CD4-positive, alpha-beta T cell (primary cell): ENCODE results near the gene MNS1. TPM values are rescaled to one million over a fixed set of nuclear protein-coding genes. Genes with fewer than 3 reads are reported as not detected.
"Not testable (repeated sequence)": the region's sequence is repeated elsewhere in the genome, so short reads cannot be mapped to it uniquely, and the experiment has no call there.

Experiments used
- ATAC-seq: fragments of 200-7000 bp; cut with Tn5 transposase; one replicate; pipeline ENCODE4 v1.10.0; 2022; ENCODE audit warnings: mild to moderate bottlenecking; ENCODE audit not compliant: poor library complexity
- CTCF ChIA-PET: fragments of 350-600 bp; sonication (Branson Sonifier 250); formaldehyde crosslinking; loops from one replicate; lab custom pipeline; 2021; ENCODE audit warnings: antibody characterized with exemption, inconsistent platforms; lab: Charles Lee
- POLR2A ChIA-PET: fragments of 350-600 bp; sonication (Branson Sonifier 250); formaldehyde crosslinking; loops from one replicate; lab custom pipeline; 2021; ENCODE audit warnings: antibody characterized with exemption, inconsistent platforms; lab: Charles Lee
- DNase-seq, 14 experiments: peaks; one replicate each; pipeline ENCODE4 v3.0.0-alpha.2; 2013 to 2020; ENCODE audit warnings: mixed read lengths in 2 of 14
- H3K27ac ChIP-seq, 2 donors: one replicate each; pipeline versions ENCODE4 v1.5.1 to v1.7.0; 2013; ENCODE audit warnings: low read length in 2 of 2, low read depth in 1 of 2, mild to moderate bottlenecking in 1 of 2
- H3K27me3 ChIP-seq, 2 experiments: 1 replicate in 1 of 2; 2 replicates in 1 of 2; pipeline versions ENCODE4 v1.6.1 to v1.7.0; 2013; ENCODE audit warnings: low read length in 2 of 2, control low read depth in 1 of 2, mild to moderate bottlenecking in 1 of 2, moderate library complexity in 1 of 2; ENCODE audit not compliant: insufficient read depth in 2 of 2, control insufficient read depth in 1 of 2
- H3K36me3 ChIP-seq: one replicate; pipeline ENCODE4 v1.6.1; 2013; ENCODE audit warnings: low read length, control low read depth; ENCODE audit not compliant: insufficient read depth
- H3K4me1 ChIP-seq: one replicate; pipeline ENCODE4 v1.6.1; 2013; ENCODE audit warnings: low read length, control low read depth; ENCODE audit not compliant: insufficient read depth
- H3K4me3 ChIP-seq: one replicate; pipeline ENCODE4 v1.5.1; 2013; ENCODE audit warnings: mild to moderate bottlenecking, low read length, moderate library complexity
- H3K9me3 ChIP-seq, 2 experiments: 1 replicate in 1 of 2; 2 replicates in 1 of 2; pipeline versions ENCODE4 v1.6.1 to v1.7.0; 2013; ENCODE audit warnings: low read length in 2 of 2, mild to moderate bottlenecking in 2 of 2, control low read depth in 1 of 2, moderate library complexity in 1 of 2; ENCODE audit not compliant: control insufficient read depth in 1 of 2, insufficient read depth in 1 of 2
- H3K27ac Mint-ChIP-seq: one replicate; pipeline ENCODE4 v1.8.0; 2020; ENCODE audit warnings: mixed read lengths
- H3K27me3 Mint-ChIP-seq: one replicate; pipeline ENCODE4 v1.8.0; 2021; ENCODE audit warnings: mixed read lengths
- H3K36me3 Mint-ChIP-seq: one replicate; pipeline ENCODE4 v1.8.0; 2021; ENCODE audit warnings: low read depth, mixed read lengths
- H3K4me1 Mint-ChIP-seq: one replicate; pipeline ENCODE4 v1.8.0; 2021; ENCODE audit warnings: low read depth, mixed read lengths
- H3K4me3 Mint-ChIP-seq: one replicate; pipeline ENCODE4 v1.8.0; 2020; ENCODE audit warnings: mild to moderate bottlenecking, mixed read lengths
- H3K9me3 Mint-ChIP-seq: one replicate; pipeline ENCODE4 v1.8.0; 2020; ENCODE audit warnings: mixed read lengths
- CTCF ChIP-seq: fragments of 200-600 bp; IDR thresholded peaks from one replicate; pipeline ENCODE4 v1.8.0; 2022; ENCODE audit warnings: antibody characterized with exemption, mild to moderate bottlenecking
- intact Hi-C, 2 experiments: fragments of 100-400 bp; cut with DNase I in 1 of 2; cut with micrococcal nuclease in 1 of 2; formaldehyde crosslinking; loops; one replicate each; pipeline versions ENCODE4 v1.15.1 to v1.9.0; 2023 to 2025; cut with DNase I, micrococcal nuclease
- total RNA-seq, 174 experiments: library from RNA in 2 of 174; stranded (reverse) in 2 of 174; gene quantifications; one replicate each; pipeline ENCODE4 v1.2.3 and lab custom pipeline; 2021 to 2026

Gene MNS1
- total RNA-seq, 2 experiments from 2014 or later: 0.20 TPM; not detected in 1

- no peaks in the 10 kb centered on the region for H3K4me1 Mint-ChIP-seq
- no peak overlapping the region for H3K27ac Mint-ChIP-seq
- intact Hi-C loops: no loop called here
- Histone ChIP-seq H3K4me3 (no peak overlapping the region), H3K36me3 (no peaks in the 10 kb centered on the region), H3K27me3 (no peaks in the 10 kb centered on the region), H3K4me1 (no peaks in the 10 kb centered on the region), H3K9me3 (peaks cover 0 to 10% of the 10 kb centered on the region in 2 experiments), H3K27ac (no peak overlapping the region)
- TF ChIP-seq CTCF: no peak
- no peaks in the 10 kb centered on the region for H3K27me3 Mint-ChIP-seq
- ChIA-PET CTCF (interaction anchor here (0.5 kb wide), 1 partner anchor 47 kb away, joined by 3 read pairs; no protein-coding TSS in a partner anchor), POLR2A (no interaction called here)
- DNase-seq (no peak), ATAC-seq (no peak)
- peaks cover 6% of the 10 kb centered on the region for H3K9me3 Mint-ChIP-seq
- no peaks in the 10 kb centered on the region for H3K36me3 Mint-ChIP-seq
- H3K4me3 Mint-ChIP-seq: no peak overlapping the region
These were observed 39.0 kb downstream of the MNS1 start for GRCh38 chr15:56425976-56426375.

- no peak overlapping the region for H3K4me3 ChIP-seq
- H3K36me3 Mint-ChIP-seq: no peaks in the 10 kb centered on the region
- ChIA-PET POLR2A (no interaction called here), CTCF (interaction anchor here (0.5 kb wide), 1 partner anchor 46 kb away, joined by 3 read pairs; no protein-coding TSS in a partner anchor)
- peaks cover 0 to 10% of the 10 kb centered on the region in 2 experiments for H3K9me3 ChIP-seq
- DNase-seq (no peak), ATAC-seq (no peak)
- no peaks in the 10 kb centered on the region for H3K4me1 ChIP-seq
- H3K4me1 Mint-ChIP-seq: no peaks in the 10 kb centered on the region
- no peak overlapping the region for H3K4me3 Mint-ChIP-seq
- H3K9me3 Mint-ChIP-seq: peaks cover 6% of the 10 kb centered on the region
- no peak overlapping the region for H3K27ac ChIP-seq
- no peaks in the 10 kb centered on the region for H3K27me3 ChIP-seq
- H3K36me3 ChIP-seq: no peaks in the 10 kb centered on the region
- no peak overlapping the region for H3K27ac Mint-ChIP-seq
- intact Hi-C loops: no loop called here
- H3K27me3 Mint-ChIP-seq: no peaks in the 10 kb centered on the region
- TF ChIP-seq CTCF: no peak
These were observed 39.7 kb downstream of the MNS1 start for GRCh38 chr15:56425276-56425675.

- H3K27me3 ChIP-seq, CTCF ChIA-PET, H3K9me3 ChIP-seq, intact Hi-C loops, H3K4me1 Mint-ChIP-seq, H3K4me3 Mint-ChIP-seq, H3K27ac ChIP-seq, DNase-seq, H3K4me3 ChIP-seq, H3K36me3 ChIP-seq, ATAC-seq, H3K4me1 ChIP-seq, POLR2A ChIA-PET, H3K27ac Mint-ChIP-seq, H3K9me3 Mint-ChIP-seq, H3K36me3 Mint-ChIP-seq, H3K27me3 Mint-ChIP-seq: not testable (repeated sequence)
These were observed 51.7 kb downstream of the MNS1 start for GRCh38 chr15:56413114-56413733.
